ENCODE measurements around the gene NDUFC1. TPM values are rescaled to one million over a fixed set of nuclear protein-coding genes. Genes with fewer than 3 reads are reported as not detected.

Gene NDUFC1
- total RNA-seq, 1 experiment from 2014 or later, result 128 TPM

Other genes starting within 250 kb of the NDUFC1 start
- gene ELF2, start 125.3 kb downstream of the NDUFC1 start, total RNA-seq (2014; rRNA removed; shearing (Covaris generic); ENCODE audit: low replicate concordance), result 31.9 and 68.6 TPM in 2 replicates
- 0.90 and 1.5 TPM in 2 replicates for gene MGARP, start 22.3 kb downstream of the NDUFC1 start, total RNA-seq (2014; rRNA removed; shearing (Covaris generic); ENCODE audit: low replicate concordance)
- gene NAA15, start 972 bp downstream of the NDUFC1 start, total RNA-seq (2014; rRNA removed; shearing (Covaris generic); ENCODE audit: low replicate concordance), result 5.0 and 23.5 TPM in 2 replicates
- 7.9 and 9.5 TPM in 2 replicates for gene RAB33B, start 151.6 kb upstream of the NDUFC1 start, total RNA-seq (2014; rRNA removed; shearing (Covaris generic); ENCODE audit: low replicate concordance)